OCI-LY3 (cell line): ENCODE measurements around the gene COG3.

Experiments
- EZH2phosphoT487 ChIP-seq: fragments of 200-600 bp; shearing (Covaris generic); IDR thresholded peaks from 2 replicates; pipeline ENCODE4 v1.6.1; 2018; ENCODE audit warnings: antibody characterized with exemption, mixed run types, low read depth
- TF ChIP-seq, protein P1 (sequence below): fragments of 200-600, 300-600 bp; sonication (generic); IDR thresholded peaks from 2 replicates; pipeline ENCODE4 v1.5.1; 2014; ENCODE audit warnings: antibody characterized with exemption, low read length, low read depth

DNA sequence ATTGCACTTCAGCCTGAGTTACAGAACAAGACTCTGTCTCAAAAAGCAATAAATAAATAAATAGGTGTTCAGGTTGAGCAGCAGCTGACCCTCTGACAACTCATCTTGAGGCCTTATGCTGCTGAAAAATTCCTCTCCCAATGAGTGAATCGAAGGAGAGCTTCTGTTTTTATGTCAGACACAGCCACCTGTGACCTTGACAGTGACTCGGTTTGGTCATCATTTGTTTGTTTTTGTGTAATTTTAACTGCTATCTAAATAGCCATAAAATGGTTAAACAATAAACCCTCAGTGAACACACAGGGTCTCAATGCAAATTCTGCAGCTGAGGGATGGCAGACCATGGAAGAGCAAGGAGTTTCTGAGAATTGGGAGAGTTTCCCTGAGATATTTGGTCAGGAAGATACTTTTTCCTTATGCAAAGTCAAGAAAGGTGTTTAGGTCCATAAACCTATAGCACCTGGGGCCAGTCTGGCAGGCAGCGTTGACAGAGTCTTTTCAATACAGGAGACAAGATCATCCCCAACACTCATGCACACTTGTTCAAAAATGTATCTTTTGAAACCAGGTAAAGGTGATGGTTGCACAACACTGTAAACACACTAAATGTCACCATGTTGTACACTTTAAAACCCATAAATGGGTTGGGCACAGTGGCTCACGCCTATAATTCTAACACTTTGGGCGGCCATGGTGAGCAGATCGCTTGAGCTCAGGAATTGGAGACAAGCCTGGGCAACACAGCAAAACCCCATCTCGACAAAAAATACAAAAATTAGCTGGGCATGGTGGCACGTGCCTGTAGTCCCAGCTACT lies 30.0 kb upstream of the COG3 start:
- TF ChIP-seq, protein P1, sequence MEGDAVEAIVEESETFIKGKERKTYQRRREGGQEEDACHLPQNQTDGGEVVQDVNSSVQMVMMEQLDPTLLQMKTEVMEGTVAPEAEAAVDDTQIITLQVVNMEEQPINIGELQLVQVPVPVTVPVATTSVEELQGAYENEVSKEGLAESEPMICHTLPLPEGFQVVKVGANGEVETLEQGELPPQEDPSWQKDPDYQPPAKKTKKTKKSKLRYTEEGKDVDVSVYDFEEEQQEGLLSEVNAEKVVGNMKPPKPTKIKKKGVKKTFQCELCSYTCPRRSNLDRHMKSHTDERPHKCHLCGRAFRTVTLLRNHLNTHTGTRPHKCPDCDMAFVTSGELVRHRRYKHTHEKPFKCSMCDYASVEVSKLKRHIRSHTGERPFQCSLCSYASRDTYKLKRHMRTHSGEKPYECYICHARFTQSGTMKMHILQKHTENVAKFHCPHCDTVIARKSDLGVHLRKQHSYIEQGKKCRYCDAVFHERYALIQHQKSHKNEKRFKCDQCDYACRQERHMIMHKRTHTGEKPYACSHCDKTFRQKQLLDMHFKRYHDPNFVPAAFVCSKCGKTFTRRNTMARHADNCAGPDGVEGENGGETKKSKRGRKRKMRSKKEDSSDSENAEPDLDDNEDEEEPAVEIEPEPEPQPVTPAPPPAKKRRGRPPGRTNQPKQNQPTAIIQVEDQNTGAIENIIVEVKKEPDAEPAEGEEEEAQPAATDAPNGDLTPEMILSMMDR: no peak
- no peak for TF ChIP-seq EZH2phosphoT487
